ENCODE results near the gene EEF1G. TPM values are rescaled to one million over a fixed set of nuclear protein-coding genes. Genes with fewer than 3 reads are reported as not detected.

EEF1G gene
- total and polyA plus RNA-seq, 2 of the 13 experiments (the other 11 are each of a cell fraction or from before 2014, with no cell fraction given) = 1,787 to 2,144 TPM

- TF ChIP-seq RAD21 (CRISPR knock-in tag; IDR thresholded peaks at IDR 0.05) = peak; percentile 68
- peak; percentile 64 for TF ChIP-seq HNRNPLL (IDR thresholded peaks at IDR 0.05; ENCODE audit: low read depth, low read length, poor library complexity, severe bottlenecking)
- no peak for TF ChIP-seq THYN1 (CRISPR knock-in tag; IDR thresholded peaks at IDR 0.05; ENCODE audit: borderline replicate concordance, low read depth)
- TF ChIP-seq ZNF75D (CRISPR knock-in tag; IDR thresholded peaks at IDR 0.05; ENCODE audit: borderline replicate concordance) = no peak
- peak; percentile 69 for TF ChIP-seq SKIL (CRISPR knock-in tag; IDR thresholded peaks at IDR 0.05; ENCODE audit: borderline replicate concordance)
- no peak; the same call in 1 of the 2 replicates for TF ChIP-seq NFATC3 (CRISPR knock-in tag; IDR thresholded peaks at IDR 0.05)
- no peak for TF ChIP-seq IRF2 (CRISPR knock-in tag; IDR thresholded peaks at IDR 0.05)
- TF ChIP-seq PRPF4 (IDR thresholded peaks at IDR 0.05; ENCODE audit: low read depth, low read length, poor library complexity, severe bottlenecking) = no peak
- TF ChIP-seq ZNF557 (CRISPR knock-in tag; IDR thresholded peaks at IDR 0.05) = 0 out of 2 replicates have a peak, but pooled peaks have one; percentile 15
- TF ChIP-seq PAXIP1 (CRISPR knock-in tag; conservative IDR thresholded peaks at IDR 0.05) = peak; percentile 70
- 0 out of 2 replicates have a peak, but pooled peaks have one; percentile 27 for TF ChIP-seq ZNF83 (CRISPR knock-in tag; IDR thresholded peaks at IDR 0.05; ENCODE audit: borderline replicate concordance)
- peak; percentile 98 for TF ChIP-seq PATZ1 (CRISPR knock-in tag; IDR thresholded peaks at IDR 0.05)
- no peak for TF ChIP-seq GPBP1L1 (CRISPR knock-in tag; IDR thresholded peaks at IDR 0.05)
- no peak for TF ChIP-seq ZNF496 (CRISPR knock-in tag; IDR thresholded peaks at IDR 0.05; ENCODE audit: insufficient replicate concordance)
Measured at GRCh38 chr11:62545437-62546243, 28.1 kb downstream of the EEF1G start (continued).

Measured in HepG2 (cell line).